Measurements from ENCODE around the gene ERICH3.

Gene ERICH3

DNA sequence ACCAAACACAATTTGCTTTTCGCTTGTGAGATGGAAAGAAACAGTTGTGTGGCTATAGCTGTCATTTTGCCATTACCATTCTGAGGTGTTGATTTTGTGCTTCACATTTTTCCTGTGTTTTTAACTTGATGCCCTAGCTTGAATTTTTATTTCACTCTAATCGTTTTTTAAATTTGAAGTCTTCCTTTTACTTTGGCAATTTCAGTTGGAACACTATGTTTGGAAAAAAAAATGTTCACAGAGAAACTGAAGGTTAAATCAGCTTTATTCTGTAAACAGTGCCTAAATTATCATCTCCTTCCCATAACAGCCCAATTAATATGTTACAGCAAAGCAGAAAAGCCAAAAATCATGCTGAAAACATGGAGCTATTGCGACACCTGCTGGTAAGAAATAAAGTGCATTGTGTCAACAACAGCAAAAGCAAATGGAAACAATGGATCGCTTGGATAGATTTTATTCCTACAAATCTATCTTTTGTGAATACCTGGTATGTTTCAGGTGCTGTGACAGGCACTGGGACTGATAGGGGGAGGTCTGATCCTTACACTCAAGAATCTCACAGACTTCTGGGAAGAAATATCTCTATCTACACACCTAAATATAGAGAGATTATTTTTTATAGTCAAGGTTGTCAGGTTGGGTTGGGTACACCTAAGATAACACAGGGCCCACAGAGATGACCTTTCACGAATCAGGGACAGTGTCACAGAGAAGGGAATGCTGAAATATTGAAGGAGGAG, 16.2 kb upstream of the ERICH3 start:
- TF ChIP-seq, protein P1, sequence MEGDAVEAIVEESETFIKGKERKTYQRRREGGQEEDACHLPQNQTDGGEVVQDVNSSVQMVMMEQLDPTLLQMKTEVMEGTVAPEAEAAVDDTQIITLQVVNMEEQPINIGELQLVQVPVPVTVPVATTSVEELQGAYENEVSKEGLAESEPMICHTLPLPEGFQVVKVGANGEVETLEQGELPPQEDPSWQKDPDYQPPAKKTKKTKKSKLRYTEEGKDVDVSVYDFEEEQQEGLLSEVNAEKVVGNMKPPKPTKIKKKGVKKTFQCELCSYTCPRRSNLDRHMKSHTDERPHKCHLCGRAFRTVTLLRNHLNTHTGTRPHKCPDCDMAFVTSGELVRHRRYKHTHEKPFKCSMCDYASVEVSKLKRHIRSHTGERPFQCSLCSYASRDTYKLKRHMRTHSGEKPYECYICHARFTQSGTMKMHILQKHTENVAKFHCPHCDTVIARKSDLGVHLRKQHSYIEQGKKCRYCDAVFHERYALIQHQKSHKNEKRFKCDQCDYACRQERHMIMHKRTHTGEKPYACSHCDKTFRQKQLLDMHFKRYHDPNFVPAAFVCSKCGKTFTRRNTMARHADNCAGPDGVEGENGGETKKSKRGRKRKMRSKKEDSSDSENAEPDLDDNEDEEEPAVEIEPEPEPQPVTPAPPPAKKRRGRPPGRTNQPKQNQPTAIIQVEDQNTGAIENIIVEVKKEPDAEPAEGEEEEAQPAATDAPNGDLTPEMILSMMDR (IDR thresholded peaks at IDR 0.05; ENCODE audit: insufficient read depth, missing control alignments), result peak; percentile 98
- FAIRE-seq (peak; percentile 89), DNase-seq (ENCODE audit: insufficient read length, low spot score) (no peak)

DNA sequence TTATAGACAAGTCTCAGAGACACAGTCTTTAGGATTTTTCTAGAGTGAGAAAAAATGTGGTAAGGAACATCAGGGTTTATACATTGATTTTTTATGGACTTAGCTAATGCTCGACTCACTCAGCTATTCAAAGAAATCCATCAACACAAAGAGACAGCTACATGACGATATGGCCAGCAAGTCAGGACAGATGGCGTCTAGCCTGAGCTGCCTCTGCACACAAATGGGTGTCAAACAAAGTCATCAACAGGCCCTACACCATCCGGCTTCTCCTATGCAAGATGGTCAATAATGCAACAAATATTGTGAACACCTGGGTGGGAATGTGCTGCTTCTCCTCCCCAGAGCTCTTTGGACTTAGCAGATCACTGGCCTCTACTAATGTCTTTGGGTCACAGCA, 13.3 kb upstream of the ERICH3 start:
- FAIRE-seq (no peak), DNase-seq (ENCODE audit: insufficient read length, low spot score) (no peak)
- TF ChIP-seq, protein P1 (IDR thresholded peaks at IDR 0.05; ENCODE audit: insufficient read depth, missing control alignments), result no peak

DNA sequence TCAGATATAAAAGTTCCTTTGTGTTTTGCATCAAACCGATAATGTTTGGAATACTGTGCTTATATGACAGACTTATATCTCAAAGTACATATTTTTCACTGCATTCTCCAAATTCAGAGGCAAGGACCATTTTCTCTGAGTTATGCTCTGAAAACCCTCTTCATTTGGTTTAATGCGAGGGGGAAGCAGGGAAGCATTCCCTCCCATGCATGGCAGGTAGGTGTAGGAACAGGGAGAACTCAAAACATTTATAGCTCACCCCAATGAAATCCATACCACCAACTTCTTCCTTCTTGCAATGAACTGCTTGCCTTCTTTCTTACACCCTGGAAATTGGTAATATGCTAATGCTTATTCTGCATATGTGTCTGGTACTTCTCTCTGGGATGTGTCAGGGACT, 10.7 kb upstream of the ERICH3 start:
- FAIRE-seq (no peak), DNase-seq (ENCODE audit: insufficient read length, low spot score) (no peak)
- TF ChIP-seq, protein P1 (IDR thresholded peaks at IDR 0.05; ENCODE audit: insufficient read depth, missing control alignments), result no peak

DNA sequence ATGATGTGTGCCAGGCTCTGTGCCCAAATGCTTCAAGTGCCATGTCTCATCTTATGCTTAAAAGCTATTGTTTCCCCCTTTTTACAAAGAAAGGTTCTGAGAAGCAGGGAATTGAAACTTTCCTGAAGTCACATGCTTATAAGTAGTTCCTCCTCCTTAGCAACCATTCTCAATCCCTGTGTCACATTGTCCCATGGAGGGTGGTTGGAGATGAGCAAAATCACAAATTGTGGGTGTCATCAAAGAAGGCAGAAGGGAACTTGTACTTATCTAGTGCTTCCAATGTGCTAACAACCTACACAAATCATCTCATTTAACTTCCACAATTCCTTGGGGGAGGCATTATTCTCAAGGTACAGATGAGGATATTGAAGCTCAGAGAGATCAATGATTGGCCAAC, 10.1 kb upstream of the ERICH3 start:
- DNase-seq (ENCODE audit: insufficient read length, low spot score), result no peak

DNA sequence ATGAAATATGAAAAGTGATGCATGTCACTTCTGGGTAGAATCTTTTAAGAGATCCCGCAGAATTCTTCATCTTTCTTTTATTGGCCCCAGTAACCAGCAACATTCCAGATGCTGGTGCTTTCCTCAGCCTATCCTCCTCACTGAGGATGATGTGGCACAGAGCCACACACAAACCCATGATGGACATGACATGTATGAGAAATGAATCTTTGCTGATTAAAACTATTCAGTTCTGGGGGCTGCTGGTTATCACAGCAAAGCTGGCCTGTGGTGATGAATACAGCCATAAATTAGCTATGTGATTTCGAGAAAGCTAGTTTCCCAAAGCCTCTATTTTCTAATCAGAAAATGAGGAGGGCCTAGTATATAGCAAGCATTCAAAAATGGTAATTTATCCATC, 8.3 kb upstream of the ERICH3 start:
- FAIRE-seq (no peak), DNase-seq (ENCODE audit: insufficient read length, low spot score) (no peak)
- TF ChIP-seq, protein P1 (IDR thresholded peaks at IDR 0.05; ENCODE audit: insufficient read depth, missing control alignments), result no peak

More for the DNA sequence above, 10.1 kb upstream of the ERICH3 start:
- FAIRE-seq, result no peak
- TF ChIP-seq, protein P1 (IDR thresholded peaks at IDR 0.05; ENCODE audit: insufficient read depth, missing control alignments), result no peak

DNA sequence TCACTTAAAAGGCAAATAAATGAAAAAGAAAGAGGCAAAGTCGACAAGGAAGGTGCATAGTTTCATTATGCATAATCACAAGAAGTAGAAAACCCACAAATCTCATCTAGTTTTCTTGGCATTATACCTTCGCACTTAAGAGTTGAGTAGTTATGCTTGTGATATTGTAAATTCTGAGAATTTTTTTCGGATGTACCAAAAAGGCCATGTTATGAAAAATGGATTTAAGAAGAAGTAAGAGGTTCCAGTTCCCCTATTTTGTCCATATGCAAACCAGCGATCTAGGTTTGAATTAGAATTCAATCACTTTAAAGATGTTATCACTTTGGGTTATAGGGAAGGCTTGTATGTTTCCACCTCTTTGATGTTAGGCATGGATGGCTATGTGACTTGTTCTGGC, 7.9 kb upstream of the ERICH3 start:
- no peak for FAIRE-seq

DNA sequence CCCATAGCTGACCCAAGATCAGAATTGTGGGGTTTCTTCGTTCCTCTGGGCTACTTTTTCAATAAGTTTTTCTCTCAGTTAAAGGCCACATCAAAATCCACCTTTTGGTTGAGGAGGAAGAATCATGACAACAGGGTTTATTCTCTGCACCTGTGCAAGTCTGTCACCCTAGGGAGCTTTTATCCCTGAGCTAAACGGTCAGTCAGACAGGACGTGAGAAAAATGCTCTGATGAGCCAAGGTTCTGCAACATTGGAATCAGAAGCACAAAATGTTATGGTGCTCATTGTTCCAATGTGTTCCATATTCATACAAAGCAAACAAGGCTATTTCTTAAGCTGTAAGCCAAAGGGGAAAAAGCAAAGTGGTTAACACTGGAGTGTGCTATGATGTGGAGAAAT, 7.4 kb upstream of the ERICH3 start:
- TF ChIP-seq, protein P1 (IDR thresholded peaks at IDR 0.05; ENCODE audit: insufficient read depth, missing control alignments), result no peak
- no peak for FAIRE-seq
- no peak for DNase-seq (ENCODE audit: insufficient read length, low spot score)

More for the DNA sequence above, 7.9 kb upstream of the ERICH3 start:
- no peak for DNase-seq (ENCODE audit: insufficient read length, low spot score)
- TF ChIP-seq, protein P1 (IDR thresholded peaks at IDR 0.05; ENCODE audit: insufficient read depth, missing control alignments), result no peak

Measured in D721Med (cell line).